ENCODE measurements around the gene AGBL3.

DNA sequence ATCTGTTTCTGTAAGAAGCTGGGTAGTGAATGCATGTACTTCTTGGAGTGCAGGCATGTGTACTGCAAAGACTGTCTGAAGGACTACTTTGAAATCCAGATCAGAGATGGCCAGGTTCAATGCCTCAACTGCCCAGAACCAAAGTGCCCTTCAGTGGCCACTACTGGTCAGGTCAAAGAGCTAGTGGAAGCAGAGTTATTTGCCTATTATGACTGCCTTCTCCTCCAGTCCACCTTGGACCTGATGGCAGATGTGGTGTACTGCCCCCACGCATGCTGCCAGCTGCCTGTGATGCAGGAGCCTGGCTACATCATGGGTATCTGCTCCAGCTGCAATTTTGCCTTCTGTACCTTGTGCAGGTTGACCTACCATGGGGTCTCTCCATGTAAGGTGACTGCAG, 142.6 kb downstream of the AGBL3 start:
- TF ChIP-seq POLR2A (IDR thresholded peaks at IDR 0.05; ENCODE audit: low read depth): no peak
- TF ChIP-seq, protein P1, sequence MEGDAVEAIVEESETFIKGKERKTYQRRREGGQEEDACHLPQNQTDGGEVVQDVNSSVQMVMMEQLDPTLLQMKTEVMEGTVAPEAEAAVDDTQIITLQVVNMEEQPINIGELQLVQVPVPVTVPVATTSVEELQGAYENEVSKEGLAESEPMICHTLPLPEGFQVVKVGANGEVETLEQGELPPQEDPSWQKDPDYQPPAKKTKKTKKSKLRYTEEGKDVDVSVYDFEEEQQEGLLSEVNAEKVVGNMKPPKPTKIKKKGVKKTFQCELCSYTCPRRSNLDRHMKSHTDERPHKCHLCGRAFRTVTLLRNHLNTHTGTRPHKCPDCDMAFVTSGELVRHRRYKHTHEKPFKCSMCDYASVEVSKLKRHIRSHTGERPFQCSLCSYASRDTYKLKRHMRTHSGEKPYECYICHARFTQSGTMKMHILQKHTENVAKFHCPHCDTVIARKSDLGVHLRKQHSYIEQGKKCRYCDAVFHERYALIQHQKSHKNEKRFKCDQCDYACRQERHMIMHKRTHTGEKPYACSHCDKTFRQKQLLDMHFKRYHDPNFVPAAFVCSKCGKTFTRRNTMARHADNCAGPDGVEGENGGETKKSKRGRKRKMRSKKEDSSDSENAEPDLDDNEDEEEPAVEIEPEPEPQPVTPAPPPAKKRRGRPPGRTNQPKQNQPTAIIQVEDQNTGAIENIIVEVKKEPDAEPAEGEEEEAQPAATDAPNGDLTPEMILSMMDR (IDR thresholded peaks at IDR 0.05): no peak
- TF ChIP-seq EP300 (IDR thresholded peaks at IDR 0.05): no peak
- no peak for TF ChIP-seq POLR2AphosphoS5 (IDR thresholded peaks at IDR 0.05)

Measured in esophagus muscularis mucosa (tissue), 4 donors.